ENCODE data around the gene LEKR1.
A peak's percentile ranks its signal among the peaks of the same experiment; 100 is the strongest.

LEKR1 gene

DNA sequence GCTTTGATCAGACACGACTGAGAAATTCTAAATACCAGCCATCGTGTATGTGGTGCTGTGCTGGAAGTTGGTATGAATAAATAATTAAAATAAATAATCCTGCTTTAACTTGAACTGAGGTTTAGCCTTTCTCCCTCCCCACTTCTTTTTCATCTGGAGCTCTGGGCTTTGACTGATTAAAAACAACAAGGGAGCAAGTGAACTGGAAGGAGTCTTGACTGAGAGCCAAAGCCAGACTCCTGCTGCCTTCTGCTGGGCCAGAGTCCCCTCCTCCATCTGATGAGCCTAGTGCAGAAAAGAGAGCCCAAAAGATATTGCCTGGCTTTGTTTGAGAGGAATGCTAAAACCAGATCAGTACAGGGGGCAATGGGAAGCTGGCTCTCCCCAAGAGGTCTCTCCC lies 237.8 kb downstream of the LEKR1 start:
- no peak for DNase-seq

DNA sequence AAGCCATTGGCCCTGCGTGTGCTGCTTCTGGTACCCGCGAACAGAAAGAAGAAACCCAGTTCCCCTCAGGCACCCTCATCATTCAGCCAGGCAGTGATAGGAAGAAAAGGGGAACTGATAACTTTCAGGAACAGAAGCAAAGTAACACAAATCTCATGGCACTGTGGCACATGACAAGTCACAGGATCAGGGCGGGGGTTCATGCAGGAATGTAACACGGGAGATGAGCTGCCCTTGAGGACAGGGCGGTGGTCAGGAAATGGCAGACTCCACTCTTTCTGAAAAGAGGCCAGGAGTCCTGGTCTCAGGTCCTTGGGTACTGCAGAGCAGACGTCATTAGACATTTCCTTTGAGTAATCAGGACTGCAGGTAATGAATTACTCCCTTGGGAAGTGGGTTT lies 238.2 kb downstream of the LEKR1 start:
- DNase-seq, result no peak

DNA sequence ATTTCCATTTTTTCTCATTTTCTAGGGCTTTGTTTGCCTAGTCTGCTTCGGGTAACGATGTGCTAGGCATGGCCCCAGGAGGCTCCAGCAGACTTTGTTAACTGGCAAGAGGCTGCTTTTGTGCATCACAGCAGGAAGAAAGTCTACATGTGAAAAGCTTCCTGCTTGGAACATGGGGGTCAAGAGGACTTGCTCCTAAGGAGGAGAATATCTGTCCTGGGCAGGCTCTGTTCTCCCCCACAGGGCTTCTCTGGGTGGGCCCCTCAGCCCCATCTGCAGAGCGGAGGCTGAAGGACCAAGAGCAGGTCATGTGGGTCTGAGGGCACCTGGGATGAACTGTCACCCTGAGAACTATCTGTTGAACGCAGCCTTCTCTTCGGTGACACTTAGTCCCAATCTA lies 239.0 kb downstream of the LEKR1 start:
- DNase-seq, result no peak

DNA sequence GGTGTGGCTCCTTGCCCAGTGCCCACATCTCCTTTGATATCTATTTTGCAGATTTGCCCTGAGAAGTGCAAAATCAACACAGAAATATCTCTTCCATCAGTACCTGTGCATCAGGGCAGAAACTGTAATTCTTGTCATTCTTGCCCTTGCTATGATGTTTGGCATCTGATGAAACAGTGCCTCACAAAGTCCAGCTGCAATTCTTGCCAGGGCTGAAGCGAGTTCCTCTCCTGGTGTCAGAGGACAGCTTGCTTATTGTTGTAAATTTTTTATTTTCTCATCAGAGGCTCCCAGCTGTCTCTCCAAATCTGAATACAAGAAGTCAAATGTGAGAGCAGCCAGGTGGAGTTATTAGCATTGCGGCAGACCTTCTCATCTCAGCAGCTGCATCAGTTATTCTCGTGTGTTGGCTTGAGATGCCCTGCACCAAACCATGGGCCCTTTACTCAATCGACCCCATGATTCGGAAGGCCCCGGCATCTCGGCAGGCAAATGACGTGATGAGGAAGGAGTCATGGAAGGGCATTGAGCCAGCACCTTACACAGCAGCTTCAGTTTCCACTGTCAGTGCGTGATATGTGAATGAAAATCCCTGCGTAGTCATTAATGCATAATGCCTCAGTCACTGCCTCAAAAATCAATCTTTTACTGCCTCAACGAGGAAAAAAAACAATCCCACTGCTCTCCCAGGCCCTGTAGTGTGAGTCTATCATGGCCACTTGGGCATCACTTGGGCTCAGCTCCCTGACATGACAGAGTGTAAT lies 240.4 kb downstream of the LEKR1 start:
- no peak for DNase-seq

DNA sequence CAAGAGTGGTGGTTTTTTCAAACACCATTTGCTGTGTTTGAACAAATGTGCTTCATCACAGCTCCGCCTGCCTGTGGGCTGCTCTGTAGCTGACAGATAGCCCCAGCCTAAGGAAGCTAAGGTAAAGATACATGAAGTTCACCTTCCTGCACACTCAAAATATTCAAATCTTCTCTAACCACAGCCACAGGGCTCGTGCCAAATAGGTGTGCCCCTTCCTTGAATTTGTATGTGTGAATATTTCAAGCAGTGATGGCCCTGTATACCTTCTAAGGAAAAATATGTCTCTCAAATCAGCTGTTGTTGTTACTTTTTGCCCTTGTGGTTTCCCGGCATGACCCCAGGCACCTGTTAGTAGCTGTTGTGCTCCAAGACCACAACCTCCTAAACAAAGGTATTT lies 241.0 kb downstream of the LEKR1 start:
- DNase-seq, result no peak

DNA sequence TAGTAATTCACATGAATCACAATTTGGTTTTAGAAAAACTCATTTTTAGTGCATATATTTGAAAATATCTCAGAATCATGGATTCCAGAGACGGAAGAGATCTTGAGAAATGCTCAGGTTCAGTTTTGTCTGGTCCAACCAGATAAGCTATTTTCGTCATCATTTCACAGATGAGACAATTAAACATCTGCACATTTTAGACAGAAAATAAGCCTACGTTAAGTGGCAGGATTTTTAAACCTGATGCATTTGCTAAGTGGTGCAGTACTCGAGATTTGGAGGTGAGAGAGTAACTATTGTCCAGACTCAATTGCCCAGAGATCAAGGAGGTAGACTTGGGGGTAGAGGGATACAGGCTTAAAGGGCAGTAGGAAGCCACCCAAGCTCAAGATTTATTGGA lies 243.3 kb downstream of the LEKR1 start:
- no peak for DNase-seq

DNA sequence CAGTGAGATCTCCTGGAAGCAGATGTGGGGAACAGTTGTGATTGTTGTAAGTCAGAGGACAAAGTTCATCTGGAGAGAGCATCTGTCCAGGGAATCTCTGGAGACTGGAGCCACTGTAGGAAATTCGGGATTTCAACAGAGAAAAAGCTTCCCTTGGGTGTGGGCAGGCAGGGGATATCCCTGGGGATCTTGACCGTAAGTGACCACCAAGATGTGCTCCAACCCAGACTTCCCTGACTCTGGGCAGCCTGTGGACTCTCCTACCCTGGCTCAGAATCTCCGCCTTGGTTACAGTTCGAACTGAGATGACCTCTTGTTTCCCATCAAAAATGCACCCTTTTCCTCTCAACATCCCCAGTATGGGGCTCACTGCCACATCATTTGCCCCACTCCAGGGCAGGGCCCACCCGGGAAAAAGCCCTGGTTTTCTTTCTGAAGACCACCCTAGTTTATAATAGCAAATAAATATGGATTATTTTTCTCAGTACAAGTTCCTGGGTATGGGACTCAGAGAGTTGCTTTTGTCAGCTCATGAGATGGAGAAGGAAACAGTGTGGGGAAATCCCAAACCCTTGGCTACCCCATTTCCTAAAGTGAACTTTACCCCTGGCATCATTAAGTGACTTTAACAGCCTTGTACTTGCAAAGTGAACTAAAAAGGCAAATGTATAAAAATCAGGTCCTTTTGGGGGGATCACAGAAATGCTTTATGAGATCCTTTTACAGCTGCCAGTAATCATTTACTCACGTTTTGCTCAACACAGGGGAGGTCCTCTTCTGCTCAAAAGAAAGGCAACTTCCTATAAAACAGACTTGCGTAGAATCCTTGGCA lies 243.9 kb downstream of the LEKR1 start:
- no peak for DNase-seq

DNA sequence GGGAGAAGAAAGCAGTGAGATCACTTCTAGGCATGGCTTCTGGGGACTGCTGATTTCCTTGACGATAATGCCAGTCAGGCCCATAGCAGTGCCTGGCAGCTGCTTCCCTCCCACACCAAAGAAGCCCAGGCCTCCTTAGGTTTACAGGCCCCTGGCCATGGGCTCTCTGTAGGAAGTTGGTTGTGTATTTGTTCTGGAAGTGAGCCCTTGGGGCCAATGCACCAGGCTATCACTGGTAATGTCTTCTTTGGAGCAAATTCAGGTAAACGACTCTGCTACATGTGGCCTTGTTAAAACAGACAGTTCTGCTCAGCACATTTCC lies 244.5 kb downstream of the LEKR1 start:
- DNase-seq, result no peak

DNA sequence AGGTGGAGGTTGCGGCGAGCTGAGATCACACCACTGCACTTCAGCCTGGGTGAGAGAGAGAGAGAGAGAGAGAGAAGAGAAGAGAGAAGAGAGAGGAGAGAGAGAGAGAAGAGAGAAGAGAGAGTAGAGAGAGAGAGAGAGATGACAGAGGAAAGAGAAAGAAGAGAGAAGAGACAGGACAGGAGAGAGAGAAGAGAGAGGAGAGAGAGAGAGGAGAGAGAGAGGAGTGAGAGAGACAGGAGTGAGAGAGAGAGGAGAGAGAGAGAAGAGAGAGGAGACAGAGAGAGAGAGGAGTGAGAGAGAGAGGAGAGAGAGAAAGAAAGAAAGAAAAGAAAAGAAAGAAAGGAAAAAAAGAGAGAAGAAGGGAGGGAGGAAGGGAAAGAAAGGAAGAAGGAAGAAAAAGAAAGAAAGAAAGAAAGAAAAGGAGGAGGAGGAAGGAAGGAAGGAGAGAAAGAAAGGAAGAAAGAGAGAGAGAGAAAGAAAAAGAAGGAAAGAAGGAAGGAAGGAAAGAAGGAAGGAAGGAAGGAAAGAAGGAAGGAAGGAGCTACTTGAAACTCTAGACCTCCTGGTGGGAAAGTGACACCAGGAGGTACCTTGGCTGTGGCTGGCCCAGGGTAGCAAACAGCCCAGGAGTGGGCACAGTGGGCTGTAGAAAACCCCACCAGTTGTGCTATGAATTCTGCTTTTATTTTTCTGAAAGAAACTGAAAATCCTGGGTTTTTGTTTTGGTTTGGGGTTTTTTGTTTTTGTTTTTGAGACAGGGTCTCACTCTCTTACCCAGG lies 245.8 kb downstream of the LEKR1 start:
- DNase-seq, result no peak

DNA sequence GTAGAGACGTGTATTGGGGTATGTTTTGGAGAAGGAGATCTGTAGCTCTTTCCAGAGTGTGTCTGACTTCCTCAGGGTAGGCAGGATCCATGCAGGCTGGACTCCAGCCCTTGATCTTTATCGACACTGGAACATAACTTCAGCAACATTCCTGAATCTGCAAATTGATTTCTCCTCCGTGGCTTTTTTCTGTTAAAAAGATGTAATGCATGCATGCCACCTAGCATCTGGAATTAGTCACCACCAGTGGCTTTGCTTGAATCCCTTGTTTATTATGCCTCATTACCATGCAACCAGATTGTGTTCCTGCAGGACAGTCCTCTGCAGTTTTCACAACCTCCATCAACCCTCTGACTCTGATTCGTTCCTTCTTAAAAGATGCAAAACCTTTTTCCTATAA lies 247.7 kb downstream of the LEKR1 start:
- no peak for DNase-seq

DNA sequence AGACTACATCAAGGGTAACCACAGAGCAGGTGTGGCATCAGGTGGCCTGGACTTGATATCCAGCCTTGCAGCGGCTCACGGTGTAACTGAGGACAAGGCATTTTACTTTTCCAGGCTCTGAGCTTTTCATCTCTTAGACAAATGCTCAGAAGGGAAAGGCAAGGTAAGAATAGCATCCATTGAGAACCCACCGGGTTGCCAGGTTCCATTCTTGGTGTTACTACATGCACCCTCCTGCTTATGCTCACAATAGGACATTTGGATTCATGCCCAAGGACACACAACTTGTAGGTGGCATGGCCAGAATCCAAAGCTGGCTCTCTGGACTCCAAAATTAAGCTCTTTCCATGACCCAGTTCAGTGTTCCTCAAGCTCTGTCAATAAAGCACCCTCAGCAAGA lies 248.3 kb downstream of the LEKR1 start:
- no peak for DNase-seq

DNA sequence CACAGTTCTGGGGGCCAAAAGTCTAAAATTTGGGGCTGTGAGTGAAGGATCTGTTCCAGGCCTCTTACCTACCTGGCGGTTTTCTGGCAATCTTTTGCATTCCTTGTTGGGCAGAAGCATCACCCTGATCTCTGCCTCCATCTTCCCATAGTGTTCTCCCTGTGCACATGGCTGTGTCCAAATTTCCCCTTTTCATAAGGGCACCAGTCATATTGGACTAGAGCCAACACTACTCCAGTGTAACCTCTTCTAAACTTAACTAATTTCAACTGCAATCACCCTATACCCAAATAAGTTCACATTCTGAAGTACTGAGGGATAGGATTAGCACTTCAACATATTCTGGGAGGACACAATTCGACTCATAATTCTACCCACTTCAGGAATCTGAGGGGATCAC lies 248.8 kb downstream of the LEKR1 start:
- DNase-seq, result no peak

DNA sequence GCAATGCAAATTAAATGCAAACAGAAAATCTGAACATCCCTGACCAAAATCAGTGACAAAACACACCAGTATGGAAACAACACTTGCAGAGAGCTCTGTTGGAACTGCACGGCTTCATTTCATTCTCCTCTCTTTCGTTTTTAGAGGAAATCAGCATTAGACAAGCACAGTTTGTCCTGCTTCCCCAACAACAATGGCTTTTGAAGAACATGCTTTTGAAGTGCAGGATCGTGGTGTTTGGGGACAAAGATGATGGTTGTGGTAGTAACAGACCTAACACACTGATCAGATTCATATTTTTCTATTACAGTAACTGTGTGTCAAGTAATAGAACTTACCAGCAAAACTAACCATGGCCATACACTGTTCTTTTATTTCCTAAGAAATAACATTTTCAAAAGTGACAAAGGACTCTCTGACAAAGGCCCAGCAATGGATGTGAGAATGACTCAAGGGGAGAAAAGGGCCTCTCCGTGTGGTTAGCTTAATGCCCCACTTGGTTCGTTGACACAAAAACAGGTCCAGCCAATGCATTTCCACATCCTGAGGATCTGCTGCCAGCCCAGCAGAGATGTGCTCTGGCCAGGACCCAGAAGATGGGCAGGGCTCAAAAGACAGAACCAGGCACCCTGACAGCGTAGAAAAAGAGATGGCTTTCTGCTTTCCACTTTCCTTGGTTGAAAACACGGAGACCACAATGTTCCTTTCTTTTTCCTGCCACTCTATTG lies 249.7 kb downstream of the LEKR1 start:
- no peak for DNase-seq

DNA sequence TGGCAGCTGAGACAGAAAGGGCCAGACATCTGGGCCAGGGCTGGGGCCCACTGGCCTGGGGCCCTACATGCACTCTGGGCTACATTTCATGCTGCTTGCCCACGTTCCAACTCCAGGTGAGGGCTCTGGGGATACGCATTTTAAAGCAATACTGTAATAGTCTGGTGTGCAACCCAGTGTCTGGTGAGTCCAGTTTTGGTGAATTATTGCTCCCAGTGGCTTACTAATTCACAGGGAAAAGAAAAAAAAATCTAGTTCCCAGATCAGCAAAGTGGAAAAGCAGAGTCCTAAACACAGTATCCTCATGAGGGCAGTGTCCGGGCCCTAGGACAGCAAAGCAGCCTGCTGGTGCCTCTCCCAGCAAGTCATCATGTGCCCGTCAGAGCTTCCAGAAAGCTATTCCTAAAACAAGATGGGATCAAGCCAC lies 251.4 kb downstream of the LEKR1 start:
- DNase-seq, result no peak

DNA sequence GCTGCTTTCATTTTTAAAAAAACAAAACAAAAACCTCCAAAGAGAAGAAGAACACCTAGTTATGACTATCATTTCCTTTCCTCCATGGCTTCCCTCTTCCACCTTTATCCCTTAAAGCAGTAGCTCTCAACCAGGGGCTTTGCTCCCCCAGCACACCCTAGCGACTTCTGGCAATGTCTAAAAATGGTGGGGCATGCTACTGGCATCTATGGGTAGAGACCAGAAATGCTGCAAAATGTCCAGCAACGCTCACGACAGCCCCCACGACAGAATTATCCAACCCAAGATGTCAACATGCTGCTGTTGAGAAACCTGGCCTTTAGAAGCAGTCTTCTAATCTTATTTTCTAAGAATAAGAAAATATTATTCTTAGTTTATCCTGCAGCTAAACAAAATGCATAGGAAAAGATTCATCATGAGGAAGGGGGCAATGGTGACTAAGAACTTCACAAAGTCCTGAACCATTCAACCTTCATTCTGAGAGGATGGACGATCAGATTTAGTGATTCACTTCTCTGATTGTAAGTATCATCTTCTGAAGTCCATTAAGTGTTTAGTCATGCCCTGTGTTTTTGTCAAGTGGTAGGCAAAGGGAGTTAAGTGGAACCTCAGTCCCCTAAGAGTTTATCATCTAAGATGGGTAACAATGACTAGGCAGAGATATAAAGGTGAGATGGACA lies 252.1 kb downstream of the LEKR1 start:
- DNase-seq, result no peak

DNA sequence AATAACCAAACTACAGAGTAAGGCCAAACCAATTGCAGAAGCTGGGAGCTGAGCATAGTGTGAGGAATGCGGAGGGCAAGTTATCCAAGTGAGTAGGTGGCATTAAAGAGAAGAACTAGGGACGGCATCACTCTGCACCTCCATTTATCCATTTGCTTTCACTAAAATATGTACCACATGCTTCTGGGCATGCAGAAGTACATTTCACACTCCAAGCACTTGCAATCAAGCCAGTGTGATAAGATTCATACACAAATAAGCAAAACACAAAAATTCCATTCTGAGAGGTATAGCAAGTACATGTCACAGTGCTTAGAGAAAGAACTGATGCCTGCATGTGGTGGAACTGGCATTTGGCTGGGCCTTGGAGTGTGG lies 252.6 kb downstream of the LEKR1 start:
- no peak for DNase-seq

DNA sequence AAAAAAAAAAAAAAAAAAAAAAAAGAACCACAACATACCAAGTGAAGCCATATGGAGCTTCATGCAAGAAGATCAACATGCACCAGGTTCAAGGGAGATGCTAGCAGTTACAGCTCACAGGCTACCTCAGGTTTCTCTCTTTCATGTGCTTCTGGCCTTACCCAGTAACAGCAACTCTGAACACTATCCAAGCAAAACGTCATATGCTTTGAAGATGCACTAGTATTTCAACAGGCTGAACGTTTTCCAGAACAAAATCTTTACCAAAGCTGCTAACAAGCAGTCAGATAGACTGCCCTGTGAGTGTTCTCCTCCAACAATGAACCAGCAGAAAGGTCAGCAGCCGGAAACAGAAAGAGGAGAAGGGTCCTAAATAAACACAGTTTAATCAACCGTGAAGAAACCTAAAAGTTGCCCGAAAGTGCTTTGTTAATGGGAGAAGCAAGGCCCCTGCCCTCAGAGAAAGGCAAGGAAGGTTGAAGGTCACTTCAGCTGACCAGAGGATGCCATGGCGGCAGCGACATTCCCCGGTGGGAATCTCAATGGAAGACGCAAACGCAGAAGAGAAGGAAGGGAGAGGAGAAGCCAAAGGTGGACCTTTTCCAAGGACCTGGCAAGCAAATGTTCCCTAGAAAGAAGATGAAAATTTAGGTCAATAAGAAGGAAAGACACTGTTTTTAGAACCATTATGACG lies 253.7 kb downstream of the LEKR1 start:
- no peak for DNase-seq

DNA sequence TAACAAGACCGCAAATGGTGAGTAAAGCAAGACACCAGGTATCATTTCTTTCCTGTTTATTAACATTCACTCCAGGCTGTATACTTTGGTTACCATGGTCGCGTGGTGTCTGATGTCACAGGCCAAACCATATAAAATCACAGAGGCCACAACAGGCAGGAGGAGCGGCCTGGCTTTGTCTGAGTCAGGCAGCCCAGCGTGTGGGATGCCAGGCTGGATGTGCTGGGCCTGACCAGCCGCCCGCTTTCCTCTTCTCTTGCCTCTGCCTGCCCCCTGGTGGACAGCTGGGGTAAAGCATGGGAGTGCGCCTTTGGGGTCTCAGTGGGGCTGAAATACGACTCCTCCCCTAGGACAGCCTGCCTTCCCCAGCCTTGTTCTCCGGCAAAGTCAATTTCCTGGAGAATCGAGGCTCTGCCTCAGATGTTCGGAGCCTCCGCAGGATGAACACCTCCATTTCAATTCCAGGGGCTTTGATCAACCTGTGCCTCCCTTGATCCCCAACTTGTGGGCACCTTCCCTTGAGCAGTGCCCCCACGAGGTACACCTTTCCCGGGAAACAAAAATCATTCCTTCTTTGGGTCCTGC lies 255.6 kb downstream of the LEKR1 start:
- peak; percentile 97 for DNase-seq

DNA sequence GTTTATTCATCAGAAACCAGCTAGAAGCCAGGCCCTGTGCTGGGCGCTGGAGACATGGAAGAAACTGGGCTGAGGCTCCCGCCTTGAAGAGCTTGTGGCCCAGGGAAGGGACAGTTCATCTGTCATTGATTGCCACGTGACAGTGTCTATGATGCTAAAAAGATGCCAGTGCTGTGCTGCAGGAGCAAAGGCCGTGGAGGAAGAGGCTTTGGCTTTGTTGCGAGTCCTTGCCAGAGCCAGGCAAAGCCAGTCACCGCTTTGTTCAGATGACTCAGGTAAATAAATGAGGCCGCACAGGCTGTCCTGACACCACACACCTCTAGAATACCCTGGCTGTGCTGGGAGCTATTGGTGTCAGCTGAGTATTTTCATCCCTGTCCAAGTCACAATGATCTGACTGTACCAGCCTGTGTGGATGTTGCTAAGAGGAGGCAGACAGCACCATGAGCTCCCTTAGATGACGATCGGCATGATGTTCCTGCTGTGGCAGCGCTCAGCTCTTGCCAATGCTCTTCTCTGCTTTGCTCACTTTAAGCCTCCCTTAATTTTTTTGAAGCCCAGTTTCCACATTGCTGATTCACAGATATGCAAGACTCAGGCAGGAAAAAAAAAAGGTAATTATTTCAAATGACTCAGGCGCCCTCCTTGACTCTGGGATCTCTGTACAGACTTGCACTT lies 256.3 kb downstream of the LEKR1 start:
- DNase-seq, result peak; percentile 68

DNA sequence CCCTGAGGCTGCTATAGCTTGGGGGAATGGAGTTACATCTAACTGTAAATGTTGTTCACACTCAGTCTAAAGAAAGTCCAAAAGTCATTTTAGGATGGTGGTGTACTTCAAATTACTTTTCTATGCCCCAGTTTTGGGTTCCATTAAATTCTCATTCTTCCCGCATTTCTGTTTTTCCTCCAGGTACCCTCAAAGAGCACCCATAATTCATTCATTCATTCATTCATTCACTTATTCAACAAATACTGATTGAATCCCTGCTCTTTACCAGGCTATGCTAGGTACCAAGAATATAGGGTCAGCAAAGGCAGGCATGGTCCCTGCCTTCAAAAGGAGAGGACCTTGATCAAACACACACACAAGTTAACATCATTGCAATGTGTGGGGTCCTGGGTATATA lies 257.7 kb downstream of the LEKR1 start:
- no peak for DNase-seq
